ENCODE measurements around the gene KRT78. TPM values are rescaled to one million over a fixed set of nuclear protein-coding genes. Genes with fewer than 3 reads are reported as not detected.

Gene KRT78
- total and polyA plus RNA-seq, 4 donors: 0.06 TPM; not detected in 3

DNA sequence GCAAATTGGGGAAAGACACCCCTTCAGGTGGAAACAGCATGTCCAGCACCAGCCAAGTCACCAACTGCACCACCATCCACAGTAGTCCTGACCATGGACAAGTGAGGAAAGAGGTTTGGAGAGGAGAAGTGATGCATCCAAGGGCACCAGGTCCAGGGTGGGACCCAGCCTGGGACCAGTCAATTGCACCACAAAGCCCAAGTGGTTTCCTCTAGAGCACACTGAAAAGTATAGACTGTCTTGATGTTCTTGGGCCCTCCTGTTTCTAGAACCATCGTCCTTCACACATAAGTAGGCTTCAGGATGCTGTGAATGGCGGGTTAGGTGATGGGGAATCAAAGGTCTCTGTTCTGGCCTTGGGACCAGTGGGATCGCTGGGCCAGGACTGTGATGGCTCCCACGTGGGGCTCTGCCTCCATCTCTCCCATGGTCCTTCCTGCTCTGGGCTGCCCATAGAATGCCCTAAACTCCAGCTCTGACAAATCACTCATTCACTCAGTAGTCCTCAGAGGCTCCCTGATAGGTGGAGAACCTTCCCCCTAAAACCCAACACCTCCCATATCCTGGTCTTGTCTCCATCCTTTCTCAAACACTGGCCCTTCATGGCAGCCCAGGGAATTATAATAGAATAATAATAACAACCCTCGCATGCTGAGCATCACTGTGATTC, 23.9 kb downstream of the KRT78 start:
- H3K27me3 ChIP-seq (ENCODE audit: control insufficient read depth in 4 of 4, insufficient read depth in 4 of 4, low read length in 3 of 4): no peaks in the 10 kb centered on the region
- no peak overlapping the region for H3K4me3 ChIP-seq (ENCODE audit: low read depth in 1 of 3, low read length in 3 of 3)
- no peaks in the 10 kb centered on the region for H3K36me3 ChIP-seq (ENCODE audit: control insufficient read depth in 4 of 4, insufficient read depth in 3 of 4, low read depth in 1 of 4, low read length in 3 of 4)
- H3K27ac ChIP-seq (ENCODE audit: low read depth in 1 of 2, low read length in 2 of 2): no peak overlapping the region
- TF ChIP-seq HNF4A (conservative IDR thresholded peaks at IDR 0.05) (no peak), EGR1 (IDR thresholded peaks at IDR 0.05; ENCODE audit: low read depth in 2 of 2) (no peak)
- TF ChIP-seq, protein P1, sequence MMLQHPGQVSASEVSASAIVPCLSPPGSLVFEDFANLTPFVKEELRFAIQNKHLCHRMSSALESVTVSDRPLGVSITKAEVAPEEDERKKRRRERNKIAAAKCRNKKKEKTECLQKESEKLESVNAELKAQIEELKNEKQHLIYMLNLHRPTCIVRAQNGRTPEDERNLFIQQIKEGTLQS (IDR thresholded peaks at IDR 0.05): no peak
- TF ChIP-seq, protein P2, sequence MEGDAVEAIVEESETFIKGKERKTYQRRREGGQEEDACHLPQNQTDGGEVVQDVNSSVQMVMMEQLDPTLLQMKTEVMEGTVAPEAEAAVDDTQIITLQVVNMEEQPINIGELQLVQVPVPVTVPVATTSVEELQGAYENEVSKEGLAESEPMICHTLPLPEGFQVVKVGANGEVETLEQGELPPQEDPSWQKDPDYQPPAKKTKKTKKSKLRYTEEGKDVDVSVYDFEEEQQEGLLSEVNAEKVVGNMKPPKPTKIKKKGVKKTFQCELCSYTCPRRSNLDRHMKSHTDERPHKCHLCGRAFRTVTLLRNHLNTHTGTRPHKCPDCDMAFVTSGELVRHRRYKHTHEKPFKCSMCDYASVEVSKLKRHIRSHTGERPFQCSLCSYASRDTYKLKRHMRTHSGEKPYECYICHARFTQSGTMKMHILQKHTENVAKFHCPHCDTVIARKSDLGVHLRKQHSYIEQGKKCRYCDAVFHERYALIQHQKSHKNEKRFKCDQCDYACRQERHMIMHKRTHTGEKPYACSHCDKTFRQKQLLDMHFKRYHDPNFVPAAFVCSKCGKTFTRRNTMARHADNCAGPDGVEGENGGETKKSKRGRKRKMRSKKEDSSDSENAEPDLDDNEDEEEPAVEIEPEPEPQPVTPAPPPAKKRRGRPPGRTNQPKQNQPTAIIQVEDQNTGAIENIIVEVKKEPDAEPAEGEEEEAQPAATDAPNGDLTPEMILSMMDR (IDR thresholded peaks at IDR 0.05; ENCODE audit: low read depth, low read length, missing input control): no peak
- H3K9me3 ChIP-seq (ENCODE audit: control insufficient read depth in 4 of 4, low read length in 3 of 4): no peaks in the 10 kb centered on the region
- H3K4me1 ChIP-seq (ENCODE audit: control insufficient read depth in 4 of 4, insufficient read depth in 4 of 4, low read length in 3 of 4): no peaks in the 10 kb centered on the region
- H3K9ac ChIP-seq (ENCODE audit: low read depth in 1 of 2, low read length in 2 of 2): no peak overlapping the region
- WGBS: 88% methylated on average over 5 of the region's 5 CpGs
- DNase-seq (ENCODE audit: low spot score): no peak

DNA sequence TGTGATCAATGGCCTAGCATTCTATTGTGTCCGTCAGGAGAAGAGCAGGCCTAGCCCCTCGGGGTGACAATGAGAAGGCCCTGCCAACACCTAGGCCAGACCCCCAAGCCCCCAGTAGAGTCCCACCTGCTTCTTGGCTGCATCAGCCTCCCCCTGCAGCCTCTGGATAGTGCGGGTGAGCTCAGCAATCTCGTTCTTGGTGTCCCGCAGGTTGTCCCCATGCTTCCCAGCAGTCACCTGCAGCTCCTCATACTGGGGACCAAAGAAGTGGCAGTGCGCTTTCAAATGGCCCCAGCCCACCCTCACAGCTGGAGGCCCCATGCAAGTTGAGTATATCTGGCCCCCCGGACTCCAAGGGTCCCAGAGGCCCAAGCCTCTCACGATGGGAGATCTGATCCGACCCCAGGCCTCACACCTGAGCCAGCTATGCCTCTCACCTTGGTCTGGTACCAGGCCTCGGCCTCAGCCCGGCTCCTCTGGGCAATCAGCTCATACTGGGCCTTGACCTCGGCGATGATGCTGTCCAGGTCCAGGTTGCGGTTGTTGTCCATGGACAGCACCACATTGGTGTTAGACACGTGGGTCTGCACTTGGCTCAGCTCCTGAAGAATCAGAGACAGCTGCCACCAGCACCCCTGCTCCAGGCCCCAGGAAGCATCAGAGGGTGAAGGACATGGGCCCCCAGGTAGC, 24.9 kb downstream of the KRT78 start:
- H3K4me1 ChIP-seq (ENCODE audit: control insufficient read depth in 4 of 4, insufficient read depth in 4 of 4, low read length in 3 of 4): no peaks in the 10 kb centered on the region
- WGBS: 88% methylated on average over 15 of the region's 15 CpGs
- DNase-seq (ENCODE audit: low spot score): no peak
- no peak overlapping the region for H3K4me3 ChIP-seq (ENCODE audit: low read depth in 1 of 3, low read length in 3 of 3)
- no peaks in the 10 kb centered on the region for H3K9me3 ChIP-seq (ENCODE audit: control insufficient read depth in 4 of 4, low read length in 3 of 4)
- H3K27me3 ChIP-seq (ENCODE audit: control insufficient read depth in 4 of 4, insufficient read depth in 4 of 4, low read length in 3 of 4): no peaks in the 10 kb centered on the region
- no peak overlapping the region for H3K27ac ChIP-seq (ENCODE audit: low read depth in 1 of 2, low read length in 2 of 2)
- TF ChIP-seq, protein P3, sequence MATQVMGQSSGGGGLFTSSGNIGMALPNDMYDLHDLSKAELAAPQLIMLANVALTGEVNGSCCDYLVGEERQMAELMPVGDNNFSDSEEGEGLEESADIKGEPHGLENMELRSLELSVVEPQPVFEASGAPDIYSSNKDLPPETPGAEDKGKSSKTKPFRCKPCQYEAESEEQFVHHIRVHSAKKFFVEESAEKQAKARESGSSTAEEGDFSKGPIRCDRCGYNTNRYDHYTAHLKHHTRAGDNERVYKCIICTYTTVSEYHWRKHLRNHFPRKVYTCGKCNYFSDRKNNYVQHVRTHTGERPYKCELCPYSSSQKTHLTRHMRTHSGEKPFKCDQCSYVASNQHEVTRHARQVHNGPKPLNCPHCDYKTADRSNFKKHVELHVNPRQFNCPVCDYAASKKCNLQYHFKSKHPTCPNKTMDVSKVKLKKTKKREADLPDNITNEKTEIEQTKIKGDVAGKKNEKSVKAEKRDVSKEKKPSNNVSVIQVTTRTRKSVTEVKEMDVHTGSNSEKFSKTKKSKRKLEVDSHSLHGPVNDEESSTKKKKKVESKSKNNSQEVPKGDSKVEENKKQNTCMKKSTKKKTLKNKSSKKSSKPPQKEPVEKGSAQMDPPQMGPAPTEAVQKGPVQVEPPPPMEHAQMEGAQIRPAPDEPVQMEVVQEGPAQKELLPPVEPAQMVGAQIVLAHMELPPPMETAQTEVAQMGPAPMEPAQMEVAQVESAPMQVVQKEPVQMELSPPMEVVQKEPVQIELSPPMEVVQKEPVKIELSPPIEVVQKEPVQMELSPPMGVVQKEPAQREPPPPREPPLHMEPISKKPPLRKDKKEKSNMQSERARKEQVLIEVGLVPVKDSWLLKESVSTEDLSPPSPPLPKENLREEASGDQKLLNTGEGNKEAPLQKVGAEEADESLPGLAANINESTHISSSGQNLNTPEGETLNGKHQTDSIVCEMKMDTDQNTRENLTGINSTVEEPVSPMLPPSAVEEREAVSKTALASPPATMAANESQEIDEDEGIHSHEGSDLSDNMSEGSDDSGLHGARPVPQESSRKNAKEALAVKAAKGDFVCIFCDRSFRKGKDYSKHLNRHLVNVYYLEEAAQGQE (IDR thresholded peaks at IDR 0.05): no peak
- no peak for TF ChIP-seq FOXA1 (IDR thresholded peaks at IDR 0.05)
- TF ChIP-seq RAD21 (IDR thresholded peaks at IDR 0.05): no peak
- TF ChIP-seq EGR1 (IDR thresholded peaks at IDR 0.05; ENCODE audit: low read depth in 2 of 2): no peak
- TF ChIP-seq, protein P1 (IDR thresholded peaks at IDR 0.05): no peak
- TF ChIP-seq FOXA2 (IDR thresholded peaks at IDR 0.05): no peak
- TF ChIP-seq JUND (IDR thresholded peaks at IDR 0.05): no peak
- no peak for TF ChIP-seq NR2F2 (IDR thresholded peaks at IDR 0.05)
- TF ChIP-seq TAF1 (conservative IDR thresholded peaks at IDR 0.05): no peak
- TF ChIP-seq SP1 (IDR thresholded peaks at IDR 0.05): no peak
- TF ChIP-seq, protein P4, sequence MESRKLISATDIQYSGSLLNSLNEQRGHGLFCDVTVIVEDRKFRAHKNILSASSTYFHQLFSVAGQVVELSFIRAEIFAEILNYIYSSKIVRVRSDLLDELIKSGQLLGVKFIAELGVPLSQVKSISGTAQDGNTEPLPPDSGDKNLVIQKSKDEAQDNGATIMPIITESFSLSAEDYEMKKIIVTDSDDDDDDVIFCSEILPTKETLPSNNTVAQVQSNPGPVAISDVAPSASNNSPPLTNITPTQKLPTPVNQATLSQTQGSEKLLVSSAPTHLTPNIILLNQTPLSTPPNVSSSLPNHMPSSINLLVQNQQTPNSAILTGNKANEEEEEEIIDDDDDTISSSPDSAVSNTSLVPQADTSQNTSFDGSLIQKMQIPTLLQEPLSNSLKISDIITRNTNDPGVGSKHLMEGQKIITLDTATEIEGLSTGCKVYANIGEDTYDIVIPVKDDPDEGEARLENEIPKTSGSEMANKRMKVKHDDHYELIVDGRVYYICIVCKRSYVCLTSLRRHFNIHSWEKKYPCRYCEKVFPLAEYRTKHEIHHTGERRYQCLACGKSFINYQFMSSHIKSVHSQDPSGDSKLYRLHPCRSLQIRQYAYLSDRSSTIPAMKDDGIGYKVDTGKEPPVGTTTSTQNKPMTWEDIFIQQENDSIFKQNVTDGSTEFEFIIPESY (IDR thresholded peaks at IDR 0.05): no peak
- TF ChIP-seq, protein P2 (IDR thresholded peaks at IDR 0.05; ENCODE audit: low read depth, low read length, missing input control): no peak
- no peak for TF ChIP-seq GABPA (IDR thresholded peaks at IDR 0.05 in 1 of 2, conservative IDR thresholded peaks at IDR 0.05 in 1 of 2)
- no peak overlapping the region for H3K9ac ChIP-seq (ENCODE audit: low read depth in 1 of 2, low read length in 2 of 2)
- no peaks in the 10 kb centered on the region for H3K36me3 ChIP-seq (ENCODE audit: control insufficient read depth in 4 of 4, insufficient read depth in 3 of 4, low read depth in 1 of 4, low read length in 3 of 4)
